HG03066 (cell line): ENCODE data around the gene TFF2.

Experiments
- ATAC-seq: cut with Tn5 transposase; IDR thresholded peaks from one replicate; pipeline ENCODE4 v1.9.1; 2021; ENCODE audit warnings: low read depth; ENCODE audit not compliant: unreplicated experiment

Gene TFF2

GRCh38 chr21:42324896-42325295 lies 25.9 kb downstream of the TFF2 start:
- ATAC-seq, result no peak

- no peak for ATAC-seq
These were observed 28.9 kb downstream of the TFF2 start for GRCh38 chr21:42321845-42322244.

GRCh38 chr21:42321231-42321630 lies 29.6 kb downstream of the TFF2 start:
- ATAC-seq, result no peak

- no peak for ATAC-seq
These were observed 30.0 kb downstream of the TFF2 start for GRCh38 chr21:42320791-42321190.

GRCh38 chr21:42319851-42320572 lies 30.8 kb downstream of the TFF2 start:
- no peak for ATAC-seq

GRCh38 chr21:42319376-42319775 lies 31.4 kb downstream of the TFF2 start:
- ATAC-seq, result no peak

GRCh38 chr21:42317826-42318746 lies 32.7 kb downstream of the TFF2 start:
- no peak for ATAC-seq

GRCh38 chr21:42317341-42317741 lies 33.5 kb downstream of the TFF2 start:
- no peak for ATAC-seq

GRCh38 chr21:42316891-42317290 lies 33.9 kb downstream of the TFF2 start:
- no peak for ATAC-seq

GRCh38 chr21:42315296-42315891 lies 35.4 kb downstream of the TFF2 start, which contains the start of gene TFF3:
Gene TFF3, minus strand, starts transcription at chr21:42315409. Its CDS starts 35 bp downstream, at chr21:42315374.
- no peak for ATAC-seq

GRCh38 chr21:42314616-42315295 lies 36.0 kb downstream of the TFF2 start:
- no peak for ATAC-seq

- no peak for ATAC-seq
These were observed 37.3 kb downstream of the TFF2 start for GRCh38 chr21:42313501-42313969.

- no peak for ATAC-seq
These were observed 38.1 kb downstream of the TFF2 start for GRCh38 chr21:42312626-42313104.

GRCh38 chr21:42311816-42312625 lies 38.8 kb downstream of the TFF2 start:
- no peak for ATAC-seq

GRCh38 chr21:42311160-42311559 lies 39.6 kb downstream of the TFF2 start:
- ATAC-seq, result no peak

- ATAC-seq, result no peak
These were observed 40.3 kb downstream of the TFF2 start for GRCh38 chr21:42310411-42311001.

- ATAC-seq, result no peak
These were observed 41.0 kb downstream of the TFF2 start for GRCh38 chr21:42309753-42310213.

- ATAC-seq, result no peak
These were observed 41.7 kb downstream of the TFF2 start for GRCh38 chr21:42308914-42309752.
